Measurements from ENCODE around the gene SSU72. TPM values are rescaled to one million over a fixed set of nuclear protein-coding genes. Genes with fewer than 3 reads are reported as not detected.

SSU72 gene
- total RNA-seq, 4 donors from 2014 or later = 204 to 294 (median 241) TPM

DNA sequence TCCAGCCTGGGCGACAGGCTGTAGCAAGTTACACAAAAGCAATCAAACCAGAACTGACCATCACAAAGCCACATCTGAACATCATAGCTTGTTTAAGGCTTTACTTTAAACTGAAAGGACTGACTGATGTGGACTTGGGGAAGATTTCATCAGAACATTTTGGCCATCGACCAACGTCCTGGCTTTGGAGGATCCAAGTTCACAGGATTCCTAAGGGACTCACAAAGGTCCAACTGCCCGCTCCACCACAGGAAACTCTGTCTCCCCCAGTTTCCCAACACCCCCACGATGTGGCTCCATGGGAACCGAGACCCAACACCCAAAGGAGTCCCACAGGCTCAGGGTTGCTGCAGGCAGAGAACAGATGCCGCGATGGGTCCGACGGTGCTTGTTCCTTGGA is 9.3 kb downstream of the SSU72 start:
- Histone ChIP-seq H3K9me3 (no peaks in the 10 kb centered on the region), H3K4me3 (replicated peaks in 1 of 3) (no peak overlapping the region), H3K36me3 (peaks cover 34 to 37% of the 10 kb centered on the region in 2 donors), H3K27me3 (no peaks in the 10 kb centered on the region), H3K27ac (no peak overlapping the region), H3K4me1 (peaks cover 9 to 32% of the 10 kb centered on the region in 2 donors)
- intact Hi-C loops (cut with DNase I) = no loop called here
- no peak for DNase-seq
- TF ChIP-seq CTCF (IDR thresholded peaks at IDR 0.05) = no peak
- TF ChIP-seq POLR2A (IDR thresholded peaks at IDR 0.05) = no peak
- WGBS, 2 donors = 88 to 97% methylated on average over 10 of the region's 10 CpGs

GRCh38 chr1:1564268-1564667 is 10.4 kb downstream of the SSU72 start:
- no peak for DNase-seq
- WGBS, 2 donors = 92 to 94% methylated on average over 19 of the region's 19 CpGs
- Histone ChIP-seq H3K36me3 (peaks cover 34 to 37% of the 10 kb centered on the region in 2 donors), H3K4me3 (replicated peaks in 1 of 3) (no peak overlapping the region), H3K27me3 (no peaks in the 10 kb centered on the region), H3K4me1 (peaks cover 0 to 21% of the 10 kb centered on the region in 2 donors), H3K9me3 (no peaks in the 10 kb centered on the region), H3K27ac (no peak overlapping the region)
- TF ChIP-seq POLR2A (IDR thresholded peaks at IDR 0.05) (no peak), CTCF (IDR thresholded peaks at IDR 0.05) (no peak)
- intact Hi-C loops (cut with DNase I) = no loop called here

- Histone ChIP-seq H3K27me3 (no peaks in the 10 kb centered on the region), H3K4me3 (replicated peaks in 1 of 3) (no peak overlapping the region), H3K4me1 (peaks cover 0 to 19% of the 10 kb centered on the region in 2 donors), H3K36me3 (peaks cover 34 to 37% of the 10 kb centered on the region in 2 donors), H3K27ac (no peak overlapping the region), H3K9me3 (no peaks in the 10 kb centered on the region)
- intact Hi-C loops (cut with DNase I) = no loop called here
- no peak for TF ChIP-seq POLR2A (IDR thresholded peaks at IDR 0.05)
- TF ChIP-seq CTCF (IDR thresholded peaks at IDR 0.05) = no peak
- no peak for DNase-seq
- 92 to 95% methylated on average over 12 of the region's 12 CpGs for WGBS, 2 donors
Measured at GRCh38 chr1:1563688-1564087, 11.0 kb downstream of the SSU72 start.

DNA sequence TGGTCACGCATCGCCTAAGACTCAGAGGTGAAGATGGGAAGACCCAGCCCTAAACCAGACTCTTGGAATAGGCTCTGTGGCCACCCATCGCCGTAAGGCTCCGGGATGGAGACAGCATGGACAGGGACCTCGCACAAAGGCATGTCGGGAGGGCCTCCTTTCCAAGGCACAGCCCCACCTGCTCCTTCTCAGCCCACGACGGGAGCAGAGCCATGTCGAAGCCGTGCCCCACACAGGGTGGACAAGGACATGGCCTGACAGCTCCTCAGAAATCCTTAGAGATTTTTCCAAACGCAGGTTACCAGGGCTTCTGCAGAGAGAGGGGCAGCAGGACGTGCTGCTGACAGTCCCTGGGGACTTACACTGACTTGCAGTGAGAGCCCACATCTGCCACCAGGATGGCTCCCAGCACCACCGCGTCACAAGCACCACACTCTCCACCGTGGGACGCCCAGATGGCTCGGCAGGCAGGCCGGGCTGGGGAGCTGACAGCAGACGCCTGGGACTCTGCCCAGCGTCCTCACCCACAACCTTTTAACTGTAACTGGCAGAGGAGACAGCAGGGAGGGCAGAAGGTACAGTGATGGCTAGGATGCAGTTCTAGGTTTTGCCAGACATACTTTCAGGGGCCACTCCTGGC is 12.0 kb downstream of the SSU72 start:
- H3K27ac ChIP-seq = no peak overlapping the region
- no peak overlapping the region for H3K4me3 ChIP-seq (replicated peaks in 1 of 3)
- TF ChIP-seq CTCF (IDR thresholded peaks at IDR 0.05) (no peak), POLR2A (IDR thresholded peaks at IDR 0.05) (no peak)
- intact Hi-C loops (cut with DNase I) = no loop called here
- DNase-seq = no peak
- H3K36me3 ChIP-seq = peaks cover 34 to 37% of the 10 kb centered on the region in 2 donors
- no peaks in the 10 kb centered on the region for H3K27me3 ChIP-seq
- 92 to 93% methylated on average over 18 to 20 of the region's 21 CpGs for WGBS, 2 donors
- peaks cover 8 to 20% of the 10 kb centered on the region in 2 donors for H3K4me1 ChIP-seq
- H3K9me3 ChIP-seq = no peaks in the 10 kb centered on the region

DNA sequence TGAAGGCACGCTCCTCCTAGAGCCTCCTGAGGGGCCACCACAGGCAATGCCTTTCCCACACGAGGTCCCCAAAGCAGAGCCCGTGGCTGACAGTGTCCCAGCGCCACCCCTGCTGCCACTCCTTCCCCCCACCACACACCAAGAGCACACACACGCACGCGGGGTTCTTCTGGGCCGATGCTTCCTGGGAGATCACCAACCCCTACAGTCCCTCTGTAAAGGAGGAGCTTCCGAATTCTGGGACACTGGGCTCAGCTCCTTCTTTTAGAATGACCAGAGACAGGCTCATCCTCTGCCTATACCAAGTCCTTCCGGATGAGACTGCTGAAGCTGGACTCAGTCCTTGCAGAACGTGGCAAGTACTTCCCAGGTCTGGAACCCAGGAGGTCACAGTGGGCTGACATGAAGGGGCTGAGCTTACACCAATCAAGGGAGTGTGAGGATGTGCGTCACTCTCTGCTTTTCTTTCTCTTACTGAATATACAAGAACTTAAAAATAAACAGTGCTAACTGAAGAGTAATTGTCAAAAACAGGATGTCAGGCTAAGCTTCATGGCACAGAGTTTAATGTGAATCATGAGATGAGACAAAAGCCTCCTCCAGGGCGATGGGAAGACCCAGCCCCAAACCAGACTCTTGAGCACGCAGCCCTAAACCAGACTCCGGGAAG is 12.7 kb downstream of the SSU72 start:
- no peak for TF ChIP-seq POLR2A (IDR thresholded peaks at IDR 0.05)
- TF ChIP-seq CTCF (IDR thresholded peaks at IDR 0.05) = no peak
- Histone ChIP-seq H3K27ac (no peak overlapping the region), H3K27me3 (no peaks in the 10 kb centered on the region), H3K36me3 (peaks cover 34 to 37% of the 10 kb centered on the region in 2 donors), H3K9me3 (no peaks in the 10 kb centered on the region), H3K4me1 (peaks cover 15 to 21% of the 10 kb centered on the region in 2 donors), H3K4me3 (replicated peaks in 1 of 3) (no peak overlapping the region)
- intact Hi-C loops (cut with DNase I) = no loop called here
- no peak for DNase-seq
- WGBS, 2 donors = 87 to 91% methylated on average over 12 to 15 of the region's 15 CpGs
